MM.1S (cell line): ENCODE measurements around the gene DIP2C.

ENCODE experiments used
- DNase-seq: peaks from one replicate; pipeline ENCODE4 v3.0.0-alpha.2; 2015
- H2AFZ ChIP-seq: fragments of 300-600 bp; sonication (generic); 2 replicates; pipeline ENCODE4 v1.6.0; 2016; ENCODE audit warnings: antibody characterized with exemption, low read length
- H3F3A ChIP-seq: fragments of 300-600 bp; sonication (generic); 2 replicates; pipeline ENCODE4 v1.6.1; 2016; ENCODE audit warnings: mild to moderate bottlenecking, antibody characterized with exemption, low read length, moderate library complexity, mixed read lengths; ENCODE audit not compliant: insufficient read depth
- H3K27ac ChIP-seq: fragments of 300-600 bp; sonication (generic); 2 replicates; pipeline ENCODE4 v1.5.1; 2016; ENCODE audit warnings: mild to moderate bottlenecking, low read length
- H3K27me3 ChIP-seq: fragments of 300-600 bp; sonication (generic); replicated peaks from 2 replicates; pipeline ENCODE4 v1.6.0; 2016; ENCODE audit warnings: low read length; ENCODE audit not compliant: insufficient read depth
- H3K36me3 ChIP-seq: fragments of 300-600 bp; sonication (generic); replicated peaks from 2 replicates; pipeline ENCODE4 v1.6.1; 2016; ENCODE audit warnings: mild to moderate bottlenecking, low read length, mixed read lengths; ENCODE audit not compliant: insufficient read depth
- H3K4me1 ChIP-seq: fragments of 300-600 bp; sonication (generic); 2 replicates; pipeline ENCODE4 v1.6.1; 2016; ENCODE audit warnings: low read length, mixed read lengths
- H3K4me2 ChIP-seq: fragments of 300-600 bp; sonication (generic); 2 replicates; pipeline ENCODE4 v1.6.0; 2016; ENCODE audit warnings: low read depth, low read length
- H3K4me3 ChIP-seq: fragments of 300-600 bp; sonication (generic); 2 replicates; pipeline ENCODE4 v1.5.1; 2016; ENCODE audit warnings: low read length, mixed read lengths
- H3K79me2 ChIP-seq: fragments of 300-600 bp; sonication (generic); 2 replicates; pipeline ENCODE4 v1.6.1; 2016; ENCODE audit warnings: mixed run types, low read length, mixed read lengths
- H3K9ac ChIP-seq: fragments of 300-600 bp; sonication (generic); 2 replicates; pipeline ENCODE4 v1.6.1; 2016; ENCODE audit warnings: low read length, mixed read lengths
- H3K9me2 ChIP-seq: fragments of 300-600 bp; sonication (generic); replicated peaks from 2 replicates; pipeline ENCODE4 v1.6.1; 2016; ENCODE audit warnings: mild to moderate bottlenecking, low read length, mixed read lengths; ENCODE audit not compliant: insufficient read depth
- H3K9me3 ChIP-seq: fragments of 300-600 bp; sonication (generic); replicated peaks from 2 replicates; pipeline ENCODE4 v1.6.1; 2016; ENCODE audit warnings: mild to moderate bottlenecking, low read length, mixed read lengths; ENCODE audit not compliant: insufficient read depth
- H4K20me1 ChIP-seq: fragments of 300-600 bp; sonication (generic); 2 replicates; pipeline ENCODE4 v1.6.1; 2016; ENCODE audit warnings: mild to moderate bottlenecking, low read length, moderate library complexity, mixed read lengths; ENCODE audit not compliant: insufficient read depth
- CTCF ChIP-seq: fragments of 300-600 bp; sonication (generic); IDR thresholded peaks from 2 replicates; pipeline ENCODE4 v1.5.1; 2016; ENCODE audit warnings: antibody characterized with exemption, low read length, mixed read lengths
- EZH2 ChIP-seq: fragments of 300-600 bp; sonication (generic); optimal IDR thresholded peaks from 2 replicates; pipeline ENCODE3; 2017; ENCODE audit warnings: low read depth, mild to moderate bottlenecking, antibody characterized with exemption, low read length, mixed read lengths
- EZH2phosphoT487 ChIP-seq: fragments of 300-600 bp; sonication (generic); IDR thresholded peaks from 2 replicates; pipeline ENCODE4 v1.6.1; 2018; ENCODE audit warnings: antibody characterized with exemption, low read length

Gene DIP2C

DNA sequence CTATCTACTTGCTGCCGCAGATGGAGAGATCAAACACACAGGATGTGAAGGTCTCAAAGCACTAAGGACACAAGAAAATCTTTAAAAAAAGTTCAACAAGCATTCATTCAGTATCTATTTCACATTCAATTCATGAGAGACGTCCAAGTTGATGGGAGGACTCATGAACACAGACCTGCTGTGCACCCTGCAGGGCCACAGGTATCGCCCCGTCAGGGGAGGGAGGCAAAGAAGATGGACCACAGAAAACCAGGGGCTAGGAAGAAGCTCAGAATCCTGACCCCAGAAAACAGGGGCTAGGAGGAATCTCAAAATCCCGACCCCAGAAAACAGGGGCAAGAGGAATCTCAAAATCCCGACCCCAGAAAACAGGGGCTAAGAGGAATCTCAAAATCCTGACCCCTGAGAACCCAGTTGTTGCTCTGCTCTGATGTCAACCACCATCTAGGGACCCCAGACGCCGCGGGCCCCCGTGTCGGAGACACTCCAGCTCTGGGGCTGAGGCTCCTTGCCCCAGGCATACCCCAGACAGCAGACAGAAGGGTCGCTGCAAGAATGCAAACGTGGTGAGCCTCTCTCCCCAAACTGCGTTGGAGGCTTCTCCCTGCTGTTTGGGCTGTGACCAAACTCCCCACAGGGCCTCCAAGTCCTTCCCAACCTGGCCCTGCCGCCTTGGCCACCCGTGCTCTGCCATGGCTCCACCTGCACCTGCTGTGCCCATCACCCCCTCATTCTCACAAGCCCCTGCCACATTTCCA, 197.6 kb downstream of the DIP2C start:
- TF ChIP-seq EZH2phosphoT487 (no peak), CTCF (no peak), EZH2 (no peak)
- Histone ChIP-seq H3K36me3 (no peaks in the 10 kb centered on the region), H3K9ac (no peak overlapping the region), H3K4me1 (no peaks in the 10 kb centered on the region), H3K4me2 (no peak overlapping the region), H4K20me1 (no peaks in the 10 kb centered on the region), H3K27me3 (no peaks in the 10 kb centered on the region), H2AFZ (no peak overlapping the region), H3F3A (no peaks in the 10 kb centered on the region), H3K9me2 (no peaks in the 10 kb centered on the region), H3K79me2 (peaks cover 3% of the 10 kb centered on the region; the same call in 1 of the 2 replicates), H3K27ac (no peak overlapping the region), H3K9me3 (no peaks in the 10 kb centered on the region), H3K4me3 (no peak overlapping the region)
- no peak for DNase-seq

DNA sequence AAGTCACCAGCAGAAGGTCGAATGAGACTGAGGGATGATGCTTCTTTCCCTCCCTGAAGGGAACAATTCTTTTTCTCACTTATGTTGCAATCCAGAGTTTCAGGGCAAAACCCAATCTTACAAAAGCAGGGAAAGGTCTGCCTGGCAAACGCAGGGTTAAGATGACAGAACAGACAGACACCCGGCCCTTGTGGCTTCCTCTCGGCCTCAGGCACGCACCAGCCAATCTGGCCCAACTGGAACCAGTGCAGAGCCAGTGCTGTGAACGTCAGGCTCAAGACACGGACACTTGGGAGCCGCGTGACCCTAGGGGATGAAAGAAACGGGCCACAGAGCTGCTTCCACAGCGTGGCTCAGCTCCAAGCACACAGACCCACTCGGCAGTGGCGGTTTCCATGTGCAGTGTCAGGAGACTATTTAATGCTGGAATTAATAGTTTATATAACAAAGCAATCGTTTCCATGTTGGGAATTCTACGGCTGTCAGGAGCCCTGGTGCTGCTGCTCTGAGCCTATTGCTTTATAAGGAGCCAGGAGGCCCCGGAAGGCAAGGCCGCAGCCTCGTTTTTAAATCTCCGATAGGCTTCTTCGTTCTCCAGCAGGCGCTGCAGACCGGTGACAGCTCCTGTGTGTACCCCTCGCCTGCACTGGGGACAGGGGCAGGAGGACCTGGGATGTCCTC, 198.4 kb downstream of the DIP2C start:
- TF ChIP-seq EZH2phosphoT487: no peak
- TF ChIP-seq CTCF: no peak
- no peak for TF ChIP-seq EZH2
- Histone ChIP-seq H3K4me2 (no peak overlapping the region), H2AFZ (no peak overlapping the region), H4K20me1 (no peaks in the 10 kb centered on the region), H3K27me3 (no peaks in the 10 kb centered on the region), H3K27ac (no peak overlapping the region), H3K4me1 (no peaks in the 10 kb centered on the region), H3K9me2 (no peaks in the 10 kb centered on the region), H3K9ac (no peak overlapping the region), H3K79me2 (peaks cover 3% of the 10 kb centered on the region; the same call in 1 of the 2 replicates), H3K9me3 (no peaks in the 10 kb centered on the region), H3K4me3 (no peak overlapping the region), H3F3A (no peaks in the 10 kb centered on the region), H3K36me3 (no peaks in the 10 kb centered on the region)
- no peak for DNase-seq

DNA sequence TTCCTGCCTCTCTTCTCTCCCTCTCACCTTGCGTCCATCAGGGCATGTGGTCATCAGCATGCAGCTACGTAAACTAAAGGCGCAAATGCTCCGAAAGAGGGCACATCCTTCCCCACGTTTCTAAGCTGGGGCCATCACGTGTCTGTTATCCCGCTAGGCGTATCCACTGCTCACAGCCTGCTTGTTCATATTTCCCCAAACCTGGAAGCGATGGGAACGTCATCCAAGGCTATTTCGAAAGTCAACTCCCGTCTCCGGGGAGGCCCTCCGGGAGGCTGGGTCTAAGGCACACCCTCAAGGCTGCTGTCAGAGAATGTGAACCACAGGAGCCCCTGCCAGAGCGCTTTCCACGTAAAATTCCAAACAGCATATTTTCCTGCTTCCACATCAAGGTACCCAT, 199.2 kb downstream of the DIP2C start:
- Histone ChIP-seq H3K79me2 (peaks cover 3% of the 10 kb centered on the region; the same call in 1 of the 2 replicates), H3K27me3 (no peaks in the 10 kb centered on the region), H3K36me3 (no peaks in the 10 kb centered on the region), H3K4me3 (no peak overlapping the region), H3F3A (peaks cover 4% of the 10 kb centered on the region; the same call in 1 of the 2 replicates), H4K20me1 (no peaks in the 10 kb centered on the region), H3K9me3 (no peaks in the 10 kb centered on the region), H3K4me2 (no peak overlapping the region), H3K4me1 (0 out of 2 replicates have a peak, but pooled peaks cover 4% of the 10 kb centered on the region), H2AFZ (no peak overlapping the region), H3K27ac (no peak overlapping the region), H3K9ac (no peak overlapping the region), H3K9me2 (no peaks in the 10 kb centered on the region)
- no peak for DNase-seq
- no peak for TF ChIP-seq EZH2phosphoT487
- TF ChIP-seq EZH2: no peak
- no peak for TF ChIP-seq CTCF
